Body of pancreas (tissue), 4 donors: ENCODE measurements around the gene GATAD2A. TPM values are rescaled to one million over a fixed set of nuclear protein-coding genes. Genes with fewer than 3 reads are reported as not detected.
A peak's percentile ranks its signal among the peaks of the same experiment; 100 is the strongest.

ENCODE experiments used
- ATAC-seq: fragments of 150-250 bp; one replicate; pipeline ENCODE4 v1.9.1; 2016
- DNase-seq, 4 donors: peaks; one replicate each; pipeline ENCODE4 v3.0.0-alpha.2; 2019
- H3K27ac ChIP-seq, 4 donors: fragments of 200-600 bp; sonication (generic); 1 replicate in 3 of 4; 2 replicates in 1 of 4; pipeline versions ENCODE4 v1.5.1 to v1.6.1; 2016 to 2019; ENCODE audit warnings: mild to moderate bottlenecking in 1 of 4, mixed read lengths in 1 of 4, moderate library complexity in 1 of 4
- H3K27me3 ChIP-seq, 2 donors: fragments of 200-600 bp; sonication (generic); one replicate each; pipeline ENCODE4 v1.6.0; 2016; ENCODE audit warnings: mild to moderate bottlenecking in 1 of 2
- H3K36me3 ChIP-seq, 2 donors: fragments of 200-600 bp; sonication (generic); replicated peaks in 1 of 2; 2 replicates each; pipeline ENCODE4 v1.5.1; 2016; ENCODE audit warnings: low read depth in 2 of 2; ENCODE audit not compliant: insufficient read depth in 1 of 2
- H3K4me1 ChIP-seq: fragments of 200-600 bp; sonication (generic); one replicate; pipeline ENCODE4 v1.6.0; 2016
- H3K4me3 ChIP-seq, 2 donors: fragments of 200-600 bp; sonication (generic); 1 replicate in 1 of 2; 2 replicates in 1 of 2; pipeline ENCODE4 v1.5.1; 2016 to 2019
- H3K9me3 ChIP-seq, 3 donors: fragments of 200-600 bp; sonication (generic); 1 replicate in 2 of 3; 2 replicates in 1 of 3; pipeline ENCODE4 v1.5.1; 2016
- POLR2A ChIP-seq, 3 donors: fragments of 450-650 bp; IDR thresholded peaks; one replicate each; pipeline ENCODE4 v1.6.1; 2016; ENCODE audit warnings: antibody characterized with exemption in 3 of 3, mild to moderate bottlenecking in 2 of 3
- WGBS, 2 donors: methylation state at CpG; one replicate each; pipeline ENCODE4 v1.1.5; 2017; 5-methylcytosine and 5-hydroxymethylcytosine counted together
- intact Hi-C: fragments of 100-400 bp; cut with DNase I; formaldehyde crosslinking; loops from one replicate; pipeline ENCODE4 v1.15.1; 2023
- total RNA-seq, 2 donors: library from RNA; depleted of rRNA; stranded (reverse); fragments of >200 nt; gene quantifications; one replicate each; pipeline ENCODE4 v1.1.0, GENCODE V29; 2016
- TF ChIP-seq, protein P1 (sequence below), 7 experiments: fragments of 450-650 bp in 4 of 7; fragments of 200-600 bp in 3 of 7; sonication (generic) in 3 of 7; IDR thresholded peaks; one replicate each; pipeline ENCODE4 v1.5.1; 2016 to 2019; ENCODE audit warnings: antibody characterized with exemption in 7 of 7

The GATAD2A gene
- total RNA-seq, 2 donors from 2014 or later, result 30.0 to 35.8 TPM

DNA sequence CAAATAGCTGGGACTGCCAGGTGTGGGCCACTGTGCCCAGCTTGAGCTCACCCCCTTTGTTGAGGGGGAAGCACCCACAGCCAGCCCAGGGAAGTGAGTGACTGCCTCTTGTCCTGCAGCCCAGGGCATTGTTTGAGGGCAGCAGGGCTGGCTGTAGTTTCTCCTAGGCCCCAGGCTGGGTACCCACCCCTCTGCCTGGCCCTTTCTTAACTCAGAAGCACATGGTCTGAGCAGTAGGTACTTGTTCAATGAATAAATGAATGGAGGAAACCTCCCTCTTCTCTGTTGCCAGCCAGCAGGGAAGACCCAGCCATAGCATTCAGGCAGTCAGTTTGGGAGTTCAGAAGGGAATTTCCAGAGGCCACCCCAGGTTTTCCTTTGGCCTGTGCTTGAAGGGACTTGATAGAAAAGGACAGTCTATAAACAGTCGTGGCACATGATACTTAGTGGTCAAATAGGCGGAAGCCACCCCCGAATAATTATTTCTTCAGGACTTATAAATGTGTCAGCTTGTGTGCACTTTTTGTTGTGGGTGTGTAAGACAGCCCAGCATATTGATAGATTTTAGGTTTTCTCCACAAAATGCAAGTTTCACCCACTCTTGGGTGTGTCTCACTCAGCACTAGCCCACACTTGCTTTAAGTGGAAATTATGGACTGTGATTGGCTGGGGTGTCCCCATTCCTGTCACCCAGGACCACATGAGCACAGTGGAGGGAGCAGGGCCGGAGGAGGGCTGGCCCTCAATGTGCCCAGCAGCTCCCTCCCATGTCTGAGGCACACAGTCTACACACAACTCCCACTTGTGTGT, 33.1 kb downstream of the GATAD2A start:
- TF ChIP-seq, protein P1, sequence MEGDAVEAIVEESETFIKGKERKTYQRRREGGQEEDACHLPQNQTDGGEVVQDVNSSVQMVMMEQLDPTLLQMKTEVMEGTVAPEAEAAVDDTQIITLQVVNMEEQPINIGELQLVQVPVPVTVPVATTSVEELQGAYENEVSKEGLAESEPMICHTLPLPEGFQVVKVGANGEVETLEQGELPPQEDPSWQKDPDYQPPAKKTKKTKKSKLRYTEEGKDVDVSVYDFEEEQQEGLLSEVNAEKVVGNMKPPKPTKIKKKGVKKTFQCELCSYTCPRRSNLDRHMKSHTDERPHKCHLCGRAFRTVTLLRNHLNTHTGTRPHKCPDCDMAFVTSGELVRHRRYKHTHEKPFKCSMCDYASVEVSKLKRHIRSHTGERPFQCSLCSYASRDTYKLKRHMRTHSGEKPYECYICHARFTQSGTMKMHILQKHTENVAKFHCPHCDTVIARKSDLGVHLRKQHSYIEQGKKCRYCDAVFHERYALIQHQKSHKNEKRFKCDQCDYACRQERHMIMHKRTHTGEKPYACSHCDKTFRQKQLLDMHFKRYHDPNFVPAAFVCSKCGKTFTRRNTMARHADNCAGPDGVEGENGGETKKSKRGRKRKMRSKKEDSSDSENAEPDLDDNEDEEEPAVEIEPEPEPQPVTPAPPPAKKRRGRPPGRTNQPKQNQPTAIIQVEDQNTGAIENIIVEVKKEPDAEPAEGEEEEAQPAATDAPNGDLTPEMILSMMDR (IDR thresholded peaks at IDR 0.05), result no peak
- TF ChIP-seq POLR2A (IDR thresholded peaks at IDR 0.05), result no peak
- no peak for ATAC-seq
- Histone ChIP-seq H3K36me3 (no peaks in the 10 kb centered on the region), H3K27ac (no peak overlapping the region), H3K4me3 (no peak overlapping the region), H3K27me3 (no peaks in the 10 kb centered on the region), H3K4me1 (peaks cover 17% of the 10 kb centered on the region), H3K9me3 (no peaks in the 10 kb centered on the region)
- WGBS, 2 donors, result 84% methylated on average over 4 of the region's 4 CpGs
- no peak for DNase-seq
- intact Hi-C loops, result no loop called here

DNA sequence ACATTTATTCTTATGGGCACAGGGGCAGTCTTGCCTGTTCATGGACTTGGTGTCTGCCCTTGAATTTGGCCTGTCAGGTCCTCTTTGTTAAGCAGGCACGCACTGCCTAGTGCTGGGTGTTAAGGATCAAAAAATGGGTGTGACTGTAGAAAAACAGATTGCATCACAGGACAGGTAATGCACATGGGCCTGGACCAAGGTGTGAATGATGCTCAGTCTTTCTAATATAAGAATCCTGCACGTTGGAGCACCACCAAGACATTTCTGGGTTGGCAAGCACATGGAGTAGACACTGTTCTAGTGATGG, 33.7 kb downstream of the GATAD2A start:
- intact Hi-C loops, result no loop called here
- Histone ChIP-seq H3K27ac (no peak overlapping the region), H3K4me3 (no peak overlapping the region), H3K27me3 (no peaks in the 10 kb centered on the region), H3K4me1 (peaks cover 14% of the 10 kb centered on the region), H3K9me3 (no peaks in the 10 kb centered on the region), H3K36me3 (no peaks in the 10 kb centered on the region)
- DNase-seq (no peak), ATAC-seq (no peak)
- 75 to 81% methylated on average over 2 of the region's 2 CpGs for WGBS, 2 donors
- TF ChIP-seq, protein P1 (IDR thresholded peaks at IDR 0.05), result no peak
- TF ChIP-seq POLR2A (IDR thresholded peaks at IDR 0.05), result no peak

DNA sequence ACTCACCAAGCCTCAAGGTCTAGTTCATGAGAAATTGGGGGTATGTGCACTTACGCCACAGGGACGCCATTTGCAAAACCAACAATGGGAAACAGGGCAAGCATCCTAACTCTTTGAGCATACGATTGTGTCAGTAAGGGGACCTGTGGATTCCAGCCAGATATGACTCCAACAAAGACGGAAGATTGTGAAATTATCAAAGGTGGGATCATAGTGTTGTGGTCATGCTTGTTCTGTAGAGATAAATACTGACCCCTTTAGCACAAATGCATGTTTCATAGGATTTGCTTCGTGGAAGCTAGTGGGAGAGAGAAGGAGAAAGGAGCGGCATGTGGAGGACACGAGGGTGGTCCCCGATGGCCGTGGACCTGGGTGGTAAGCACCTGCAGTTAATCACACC, 37.8 kb downstream of the GATAD2A start:
- no peaks in the 10 kb centered on the region for H3K27me3 ChIP-seq
- DNase-seq (no peak), ATAC-seq (no peak)
- TF ChIP-seq, protein P1 (IDR thresholded peaks at IDR 0.05), result no peak
- no peak for TF ChIP-seq POLR2A (IDR thresholded peaks at IDR 0.05)
- H3K36me3 ChIP-seq, result no peaks in the 10 kb centered on the region
- intact Hi-C loops, result no loop called here
- no peak overlapping the region for H3K4me3 ChIP-seq
- peaks cover 34% of the 10 kb centered on the region for H3K4me1 ChIP-seq
- no peak overlapping the region for H3K27ac ChIP-seq
- WGBS, 2 donors, result 84% methylated on average over 9 of the region's 9 CpGs
- no peaks in the 10 kb centered on the region for H3K9me3 ChIP-seq

DNA sequence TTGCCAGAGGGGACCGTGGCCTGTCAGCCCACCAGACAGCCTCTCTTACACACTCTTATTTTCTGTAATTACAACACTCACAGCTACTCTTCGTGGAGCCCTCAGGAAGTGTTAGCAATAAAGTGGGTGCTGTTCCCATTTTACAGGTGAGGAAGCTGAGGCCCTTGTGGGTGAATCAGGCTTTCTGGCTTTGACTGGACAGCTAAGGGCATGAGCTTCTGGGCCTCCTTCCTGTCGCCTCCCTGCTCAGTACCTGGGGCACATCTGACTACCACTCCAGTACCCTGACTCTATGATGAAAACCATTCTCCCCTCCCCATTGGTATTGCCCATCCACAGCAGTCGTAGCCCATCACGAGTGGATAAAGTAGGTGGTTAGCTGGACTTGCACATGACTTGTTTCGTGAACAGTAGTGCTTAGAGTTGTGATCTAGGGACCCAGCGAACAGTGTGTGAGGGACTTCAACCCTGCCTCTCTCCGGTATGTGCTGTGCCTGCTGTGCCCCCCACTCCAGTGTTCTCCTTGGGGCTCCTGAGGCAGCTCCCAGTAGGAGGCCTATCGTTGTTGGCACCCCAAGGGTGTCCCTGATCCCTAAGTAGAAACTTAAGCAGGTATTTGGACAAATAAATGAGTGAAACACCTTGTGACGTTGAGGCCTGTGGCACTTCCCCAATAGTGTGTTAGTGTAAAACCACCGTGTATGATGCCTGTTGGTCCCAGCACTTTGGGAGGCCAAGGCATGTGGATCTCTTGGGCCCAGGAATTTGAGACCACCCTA, 38.6 kb downstream of the GATAD2A start:
- H3K9me3 ChIP-seq, result no peaks in the 10 kb centered on the region
- H3K36me3 ChIP-seq, result no peaks in the 10 kb centered on the region
- TF ChIP-seq POLR2A (IDR thresholded peaks at IDR 0.05), result no peak
- TF ChIP-seq, protein P1 (IDR thresholded peaks at IDR 0.05), result no peak
- intact Hi-C loops, result no loop called here
- H3K4me3 ChIP-seq, result no peak overlapping the region
- peaks cover 37% of the 10 kb centered on the region for H3K4me1 ChIP-seq
- no peak for DNase-seq
- H3K27me3 ChIP-seq, result no peaks in the 10 kb centered on the region
- ATAC-seq, result no peak
- WGBS, 2 donors, result 80 to 88% methylated on average over 9 to 11 of the region's 11 CpGs
- peak overlapping the region in 2 of 4 donors; percentile 16 to 39 for H3K27ac ChIP-seq
